ENCODE data around the gene ALOXE3. TPM values are rescaled to one million over a fixed set of nuclear protein-coding genes. Genes with fewer than 3 reads are reported as not detected.

Gene ALOXE3
- total RNA-seq, 2 donors from 2014 or later, result 0.20 TPM; not detected in 1

GRCh38 chr17:8126491-8127066, 8.3 kb upstream of the ALOXE3 start:
- Histone ChIP-seq H3K9me3 (no peaks in the 10 kb centered on the region), H3K4me1 (peaks cover 0 to 55% of the 10 kb centered on the region in 2 donors), H3K27me3 (no peaks in the 10 kb centered on the region), H3K4me3 (peak overlapping the region; percentile 65 to 66), H3K27ac (peak overlapping the region; percentile 76 to 83), H3K36me3 (no peaks in the 10 kb centered on the region)
- no peak for DNase-seq (ENCODE audit: low spot score)
- TF ChIP-seq, protein P1, sequence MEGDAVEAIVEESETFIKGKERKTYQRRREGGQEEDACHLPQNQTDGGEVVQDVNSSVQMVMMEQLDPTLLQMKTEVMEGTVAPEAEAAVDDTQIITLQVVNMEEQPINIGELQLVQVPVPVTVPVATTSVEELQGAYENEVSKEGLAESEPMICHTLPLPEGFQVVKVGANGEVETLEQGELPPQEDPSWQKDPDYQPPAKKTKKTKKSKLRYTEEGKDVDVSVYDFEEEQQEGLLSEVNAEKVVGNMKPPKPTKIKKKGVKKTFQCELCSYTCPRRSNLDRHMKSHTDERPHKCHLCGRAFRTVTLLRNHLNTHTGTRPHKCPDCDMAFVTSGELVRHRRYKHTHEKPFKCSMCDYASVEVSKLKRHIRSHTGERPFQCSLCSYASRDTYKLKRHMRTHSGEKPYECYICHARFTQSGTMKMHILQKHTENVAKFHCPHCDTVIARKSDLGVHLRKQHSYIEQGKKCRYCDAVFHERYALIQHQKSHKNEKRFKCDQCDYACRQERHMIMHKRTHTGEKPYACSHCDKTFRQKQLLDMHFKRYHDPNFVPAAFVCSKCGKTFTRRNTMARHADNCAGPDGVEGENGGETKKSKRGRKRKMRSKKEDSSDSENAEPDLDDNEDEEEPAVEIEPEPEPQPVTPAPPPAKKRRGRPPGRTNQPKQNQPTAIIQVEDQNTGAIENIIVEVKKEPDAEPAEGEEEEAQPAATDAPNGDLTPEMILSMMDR (IDR thresholded peaks at IDR 0.05), result peak in 1 of 2 donors; percentile 15

GRCh38 chr17:8125947-8126490, 7.7 kb upstream of the ALOXE3 start:
- H3K27ac ChIP-seq, result peak overlapping the region; percentile 76 to 83
- no peaks in the 10 kb centered on the region for H3K27me3 ChIP-seq
- peaks cover 0 to 60% of the 10 kb centered on the region in 2 donors for H3K4me1 ChIP-seq
- TF ChIP-seq, protein P1 (IDR thresholded peaks at IDR 0.05), result no peak
- no peaks in the 10 kb centered on the region for H3K9me3 ChIP-seq
- H3K36me3 ChIP-seq, result no peaks in the 10 kb centered on the region
- DNase-seq (ENCODE audit: low spot score), result no peak
- H3K4me3 ChIP-seq, result peak overlapping the region; percentile 65 to 66

- peak overlapping the region; percentile 76 to 83 for H3K27ac ChIP-seq
- H3K36me3 ChIP-seq, result no peaks in the 10 kb centered on the region
- no peaks in the 10 kb centered on the region for H3K27me3 ChIP-seq
- TF ChIP-seq, protein P1 (IDR thresholded peaks at IDR 0.05), result no peak
- peak overlapping the region; percentile 65 to 66 for H3K4me3 ChIP-seq
- peak; percentile 87 for DNase-seq (ENCODE audit: low spot score)
- H3K4me1 ChIP-seq, result peaks cover 0 to 67% of the 10 kb centered on the region in 2 donors
- no peaks in the 10 kb centered on the region for H3K9me3 ChIP-seq
These were observed 7.0 kb upstream of the ALOXE3 start for GRCh38 chr17:8125154-8125946.

DNA sequence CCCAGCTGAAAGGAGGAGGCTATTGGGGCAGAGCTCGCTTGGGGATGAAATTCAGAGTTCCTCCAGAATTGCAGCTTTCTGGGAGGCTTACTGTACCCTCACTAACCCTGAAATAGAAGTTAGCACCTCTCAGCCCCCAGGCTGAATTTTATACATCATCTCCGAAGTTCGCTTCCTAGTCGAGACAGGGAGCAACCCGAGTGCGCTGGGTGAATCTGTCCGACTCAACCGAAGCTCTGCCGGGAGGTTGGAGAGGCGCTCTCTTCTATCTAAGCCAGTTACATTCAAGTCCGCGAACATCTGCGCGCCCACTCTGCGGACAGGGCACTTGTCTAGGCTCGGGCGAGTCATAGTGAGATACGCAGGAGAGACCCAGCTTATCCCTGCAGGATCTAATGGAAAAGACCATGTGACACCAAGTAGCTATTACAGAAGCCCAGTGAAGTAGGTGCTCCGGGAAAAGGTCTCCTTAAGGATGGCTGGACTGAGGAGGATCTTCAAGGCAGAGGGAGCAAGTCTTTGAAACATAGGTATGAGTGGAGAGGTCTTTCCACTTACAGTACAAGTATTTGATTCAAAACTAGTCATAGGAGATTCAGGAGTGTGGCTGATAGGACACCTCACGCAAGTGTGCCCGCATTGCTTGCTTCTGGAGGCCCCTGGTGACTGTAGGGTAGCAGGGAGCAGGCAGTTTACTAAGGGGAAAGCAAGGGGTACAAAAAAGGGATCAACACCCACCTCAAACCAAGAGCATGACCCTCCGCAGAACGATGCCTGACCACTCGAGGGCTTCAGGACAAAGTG, 6.2 kb upstream of the ALOXE3 start:
- Histone ChIP-seq H3K36me3 (no peaks in the 10 kb centered on the region), H3K4me3 (peak overlapping the region; percentile 38 to 63), H3K4me1 (peaks cover 0 to 69% of the 10 kb centered on the region in 2 donors), H3K27me3 (no peaks in the 10 kb centered on the region), H3K9me3 (no peaks in the 10 kb centered on the region), H3K27ac (no peak overlapping the region)
- DNase-seq (ENCODE audit: low spot score), result no peak
- TF ChIP-seq, protein P1 (IDR thresholded peaks at IDR 0.05), result no peak

DNA sequence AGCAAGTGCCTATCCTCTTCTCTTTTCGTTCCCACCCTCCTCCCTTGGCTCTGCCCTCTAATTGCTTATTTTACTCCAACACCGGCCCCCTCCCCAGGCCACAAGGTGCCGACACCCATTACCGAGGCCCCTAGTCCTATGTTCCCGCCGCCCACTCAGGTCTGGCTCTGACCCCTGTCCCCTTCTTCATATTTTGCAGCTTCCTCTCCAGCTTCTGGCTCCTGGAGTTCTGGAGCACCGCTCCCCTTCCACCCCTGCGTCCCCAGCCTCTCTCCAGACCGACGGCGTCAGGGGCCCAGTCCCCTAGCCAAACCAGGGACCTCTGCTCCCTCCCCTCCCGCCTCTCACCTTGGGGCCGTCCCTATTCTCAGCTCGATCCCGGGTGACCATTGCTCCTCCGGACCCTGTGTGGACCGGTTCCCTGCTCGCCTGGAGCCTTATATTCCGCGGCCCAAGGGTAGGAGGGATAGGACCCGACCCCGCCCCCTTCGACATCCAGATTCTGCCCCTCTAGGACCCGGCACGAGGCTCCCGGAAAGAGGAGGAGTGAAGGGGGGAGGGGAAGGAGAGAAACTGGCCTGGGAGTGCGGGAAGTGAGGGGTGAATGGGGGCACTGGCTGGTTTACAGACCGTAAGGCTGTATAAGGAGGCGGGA, 5.5 kb upstream of the ALOXE3 start, which contains the start of gene HES7:
Gene HES7, minus strand, starts transcription at position 412 of the 655 bp plus-strand sequence. Its CDS starts 22 bp downstream, at position 390.
- H3K4me1 ChIP-seq, result peaks cover 0 to 69% of the 10 kb centered on the region in 2 donors
- H3K27me3 ChIP-seq, result no peaks in the 10 kb centered on the region
- TF ChIP-seq, protein P1 (IDR thresholded peaks at IDR 0.05), result no peak
- H3K9me3 ChIP-seq, result no peaks in the 10 kb centered on the region
- no peak for DNase-seq (ENCODE audit: low spot score)
- peak within 1 kb of the TSS; percentile 38 to 63 for H3K4me3 ChIP-seq
- no peaks in the 10 kb centered on the region for H3K36me3 ChIP-seq
- H3K27ac ChIP-seq, result peak within 1 kb of the TSS; percentile 46 to 71
